Effector CD8-positive, alpha-beta T cell (primary cell): ENCODE results near the gene B9D1.

Experiments
- DNase-seq: peaks from one replicate; lab custom pipeline; 2025; lab: John Stamatoyannopoulos, UW

Gene B9D1

DNA sequence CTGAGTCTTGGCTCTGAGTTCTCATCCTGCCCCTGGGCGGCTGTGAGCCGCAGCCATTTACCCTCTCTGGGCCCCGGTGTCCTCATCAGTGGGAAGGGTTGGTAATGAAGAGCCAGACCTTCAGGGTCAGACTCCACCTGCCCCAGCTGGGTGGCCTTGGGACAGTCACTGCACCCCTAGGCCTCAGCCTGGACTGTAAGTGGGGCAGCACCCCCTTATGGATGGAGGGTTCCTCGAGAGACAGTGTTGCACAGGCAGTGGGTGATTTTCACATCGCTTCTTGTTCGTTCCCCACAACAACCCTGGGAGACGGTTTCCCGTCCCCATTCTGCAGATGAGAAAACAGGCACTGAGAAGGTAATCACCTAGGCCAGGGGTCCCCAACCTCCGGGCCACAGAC lies 60.5 kb downstream of the B9D1 start:
- DNase-seq = no peak

DNA sequence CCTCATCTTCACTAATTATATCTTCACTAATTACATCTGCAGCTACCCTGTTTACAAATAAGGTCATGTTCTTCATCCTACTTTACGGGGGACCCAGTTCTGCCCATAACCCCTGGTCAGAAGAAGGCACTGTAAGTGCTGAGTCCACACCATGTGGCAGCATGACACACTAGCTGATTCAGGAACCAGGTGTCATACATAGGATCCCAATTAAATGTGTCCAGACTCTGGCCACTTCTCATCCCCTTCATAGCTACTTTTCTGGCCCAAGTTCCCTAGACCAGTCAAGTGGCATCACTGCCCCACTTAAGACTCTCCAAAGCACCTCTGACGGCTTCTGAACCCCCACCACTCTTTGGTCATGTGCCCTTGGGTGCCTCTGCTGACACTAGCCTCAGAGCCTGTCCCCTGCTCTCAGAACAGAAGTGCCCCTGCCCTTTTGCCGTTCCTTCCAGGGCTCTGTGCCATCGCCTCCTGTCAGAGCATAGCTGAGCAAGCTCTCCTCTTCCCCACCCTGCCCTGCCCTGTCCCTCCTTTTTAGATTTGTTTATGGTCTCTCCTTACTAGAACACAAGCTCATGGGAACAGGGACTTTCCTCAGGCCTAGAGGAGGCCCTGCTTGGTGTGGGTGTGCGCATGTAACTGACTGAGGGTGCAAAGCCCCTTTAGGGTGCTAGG lies 61.1 kb downstream of the B9D1 start:
- DNase-seq = no peak

DNA sequence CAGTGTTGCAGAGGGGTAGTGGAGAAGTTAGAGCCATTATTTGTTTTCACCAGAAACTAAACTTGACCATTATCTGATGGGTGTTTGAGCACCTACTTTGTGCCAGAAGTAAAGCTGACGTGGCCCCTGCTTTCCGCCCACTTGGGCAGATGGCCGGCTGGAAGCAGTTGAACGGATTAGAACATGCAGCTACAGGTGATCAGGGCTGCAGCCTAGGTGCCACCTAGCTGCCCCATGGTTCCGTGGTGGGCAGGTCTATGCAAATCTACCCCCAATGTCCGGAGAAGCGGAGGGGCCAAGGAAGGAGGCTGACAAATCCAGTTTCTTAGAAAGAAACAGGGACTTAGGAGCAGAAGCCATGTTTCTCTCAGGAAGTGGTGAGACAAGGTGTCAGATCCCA lies 62.7 kb downstream of the B9D1 start:
- no peak for DNase-seq

DNA sequence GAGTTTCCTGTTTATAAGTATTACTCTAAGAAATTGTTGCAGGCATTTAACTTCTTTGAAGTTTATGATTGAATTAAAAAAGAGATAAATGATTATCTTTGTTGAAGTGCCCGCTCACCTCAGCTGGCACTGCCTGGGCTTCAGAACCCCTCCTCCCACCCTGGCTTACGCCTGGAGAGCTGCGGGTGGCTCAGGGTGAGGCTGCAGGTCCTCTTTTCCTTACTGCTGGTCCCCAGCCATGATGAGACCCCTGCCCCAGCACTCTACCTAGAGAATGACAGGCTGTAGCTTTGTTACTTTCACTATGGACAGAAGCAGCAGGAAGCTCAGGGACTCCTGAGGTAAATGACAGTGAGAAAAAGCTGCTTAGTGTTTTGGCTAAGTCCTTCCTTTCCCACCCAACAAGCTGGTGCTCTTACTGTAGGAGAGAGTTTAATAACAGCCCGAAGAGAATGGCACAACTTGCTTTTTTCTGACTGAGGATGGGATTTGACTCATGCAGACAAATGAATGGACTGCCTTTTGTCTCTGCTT lies 63.2 kb downstream of the B9D1 start:
- DNase-seq = no peak

DNA sequence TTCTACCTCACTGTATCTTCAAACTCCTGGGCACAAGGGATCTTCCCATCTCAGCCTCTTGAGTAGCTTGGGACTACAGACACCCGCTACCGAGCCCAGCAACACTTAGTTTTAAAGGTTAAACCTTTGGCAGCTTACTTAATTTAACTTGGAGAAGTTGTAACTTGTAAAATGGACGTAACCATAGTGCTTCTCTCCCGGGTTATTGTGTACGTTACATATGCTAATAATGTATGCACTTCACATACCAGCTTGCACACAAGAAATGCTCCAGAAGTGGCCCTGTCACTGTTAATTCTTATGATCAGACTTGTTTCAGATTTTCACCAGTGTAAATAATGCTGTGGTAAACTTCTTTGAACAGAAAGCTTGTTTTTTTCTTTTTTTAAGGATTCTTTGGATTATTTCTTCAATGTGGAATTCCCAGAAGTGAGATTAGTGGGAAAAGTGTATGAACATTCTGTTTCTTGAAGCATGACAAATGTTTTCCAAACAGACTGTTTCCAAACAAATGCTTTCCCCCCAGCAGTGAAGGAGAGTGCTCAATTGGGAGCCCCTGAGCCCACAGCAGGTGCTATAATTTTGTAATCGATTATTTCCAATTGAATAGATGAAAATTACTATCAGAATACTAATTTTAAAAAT lies 63.8 kb downstream of the B9D1 start:
- no peak for DNase-seq

DNA sequence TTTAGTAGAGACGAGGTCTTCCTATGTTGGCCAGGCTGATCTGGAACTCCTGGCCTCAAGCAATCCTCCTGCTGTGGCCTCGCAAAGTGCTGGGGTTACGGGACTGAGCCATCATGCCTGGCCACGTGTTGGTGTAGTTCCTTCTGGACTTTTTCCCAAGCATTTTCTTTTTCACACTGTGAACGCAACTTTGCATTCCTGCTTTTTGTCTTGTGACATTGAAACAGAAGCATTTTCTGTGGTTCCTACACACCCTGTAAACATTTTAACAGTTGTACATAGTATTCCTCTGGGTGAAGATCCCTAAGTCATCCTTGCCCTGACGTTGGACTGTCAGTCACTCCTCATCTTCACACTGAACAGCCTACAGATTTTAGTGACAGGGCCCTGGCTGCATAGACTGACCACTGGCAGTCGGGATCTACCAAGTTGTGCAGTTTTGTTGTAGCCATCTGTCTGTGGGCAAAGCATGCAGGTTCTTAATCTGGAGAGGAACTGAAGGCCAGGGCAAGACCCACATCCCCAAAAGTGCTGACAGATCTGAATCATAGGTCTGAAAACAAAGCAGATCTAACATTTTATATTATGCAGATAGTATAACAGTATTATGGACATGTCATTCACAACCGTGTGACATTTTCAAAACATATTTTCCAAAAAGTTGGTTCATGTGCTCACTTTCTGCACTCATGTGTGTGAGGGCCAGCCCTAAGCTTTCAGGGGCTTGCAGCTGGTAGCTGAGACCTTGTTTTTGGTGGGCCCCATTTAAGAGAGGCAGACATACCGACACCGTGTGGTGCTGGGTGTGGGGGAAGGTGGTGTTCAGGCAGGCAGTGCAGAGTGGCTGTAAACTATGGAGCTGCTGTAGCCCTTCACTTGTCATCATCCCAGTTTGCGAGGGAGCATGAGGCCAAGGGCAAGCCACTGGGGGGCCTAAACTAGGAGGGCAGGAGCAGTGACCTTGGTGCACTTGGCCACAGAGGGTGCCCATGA lies 65.4 kb downstream of the B9D1 start:
- DNase-seq = no peak

DNA sequence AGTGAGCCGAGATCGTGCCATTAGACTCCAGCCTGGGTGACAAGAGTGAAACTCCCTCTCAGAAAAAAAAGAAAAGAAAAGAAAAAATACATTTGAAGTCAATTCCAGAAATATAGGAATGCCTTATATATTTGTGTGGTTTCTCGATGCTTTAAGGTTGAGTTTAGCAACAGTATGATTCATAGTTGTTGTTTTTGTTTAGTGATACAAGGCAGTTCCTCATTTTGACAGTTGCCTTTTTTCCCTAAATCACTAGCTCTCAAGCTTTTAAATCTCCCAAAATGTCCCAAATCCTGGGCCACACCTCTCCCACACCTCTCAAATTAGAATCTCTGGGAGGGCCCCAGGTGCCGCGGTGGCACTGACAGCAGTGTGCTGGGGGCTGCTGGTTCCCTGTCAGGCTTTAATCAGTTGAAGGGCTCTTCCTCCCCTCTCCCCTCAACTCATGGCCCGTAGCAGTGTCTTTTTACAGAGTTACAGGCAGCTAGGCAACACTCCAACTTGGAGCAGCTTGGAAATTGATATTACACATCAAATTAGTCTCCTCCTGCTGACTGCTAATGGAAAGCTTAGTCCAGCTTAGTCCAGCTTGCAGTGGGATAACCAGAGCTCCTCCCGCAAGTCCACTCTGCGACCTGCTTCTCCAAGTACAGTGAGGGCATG lies 66.9 kb downstream of the B9D1 start:
- no peak for DNase-seq

DNA sequence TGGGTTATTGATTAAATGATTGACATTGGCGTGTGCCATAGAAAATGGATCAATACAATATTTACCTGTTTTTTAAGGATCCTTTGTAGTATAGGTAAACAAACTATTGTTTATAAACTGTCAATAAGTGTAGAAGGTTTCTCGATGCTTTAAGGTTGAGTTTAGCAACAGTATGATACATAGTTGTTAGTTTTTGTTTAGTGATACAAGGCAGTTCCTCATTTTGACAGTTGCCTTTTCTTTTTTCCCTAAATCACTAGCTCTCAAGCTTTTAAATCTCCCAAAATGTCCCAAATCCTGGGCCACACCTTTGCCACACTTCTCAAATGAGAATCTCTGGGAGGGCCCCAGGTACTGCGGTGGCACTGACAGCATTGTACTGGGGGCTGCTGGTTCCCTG lies 68.1 kb downstream of the B9D1 start:
- DNase-seq = no peak
